ENCODE results near the gene ATRAID.

DNA sequence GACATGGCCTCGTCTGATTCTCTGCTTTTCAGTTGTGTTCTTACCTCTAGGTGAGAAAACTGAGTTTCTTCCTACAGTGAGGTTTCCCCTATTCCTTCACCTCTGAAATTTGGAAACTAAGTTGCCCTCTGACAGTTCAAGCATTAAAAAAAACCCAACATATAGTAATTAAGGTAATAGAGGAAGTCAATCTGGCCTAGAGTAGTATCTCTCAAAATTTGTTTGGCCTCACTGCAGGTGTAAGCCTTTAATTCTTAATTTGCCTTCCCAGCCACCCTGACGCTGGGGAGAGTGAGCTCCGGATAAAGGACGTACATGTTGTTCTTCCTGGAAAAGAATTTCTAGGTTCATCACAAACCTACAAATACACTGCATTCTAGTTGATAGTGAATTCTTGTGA is 6.8 kb downstream of the ATRAID start:
- TF ChIP-seq, protein P1, sequence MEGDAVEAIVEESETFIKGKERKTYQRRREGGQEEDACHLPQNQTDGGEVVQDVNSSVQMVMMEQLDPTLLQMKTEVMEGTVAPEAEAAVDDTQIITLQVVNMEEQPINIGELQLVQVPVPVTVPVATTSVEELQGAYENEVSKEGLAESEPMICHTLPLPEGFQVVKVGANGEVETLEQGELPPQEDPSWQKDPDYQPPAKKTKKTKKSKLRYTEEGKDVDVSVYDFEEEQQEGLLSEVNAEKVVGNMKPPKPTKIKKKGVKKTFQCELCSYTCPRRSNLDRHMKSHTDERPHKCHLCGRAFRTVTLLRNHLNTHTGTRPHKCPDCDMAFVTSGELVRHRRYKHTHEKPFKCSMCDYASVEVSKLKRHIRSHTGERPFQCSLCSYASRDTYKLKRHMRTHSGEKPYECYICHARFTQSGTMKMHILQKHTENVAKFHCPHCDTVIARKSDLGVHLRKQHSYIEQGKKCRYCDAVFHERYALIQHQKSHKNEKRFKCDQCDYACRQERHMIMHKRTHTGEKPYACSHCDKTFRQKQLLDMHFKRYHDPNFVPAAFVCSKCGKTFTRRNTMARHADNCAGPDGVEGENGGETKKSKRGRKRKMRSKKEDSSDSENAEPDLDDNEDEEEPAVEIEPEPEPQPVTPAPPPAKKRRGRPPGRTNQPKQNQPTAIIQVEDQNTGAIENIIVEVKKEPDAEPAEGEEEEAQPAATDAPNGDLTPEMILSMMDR (IDR thresholded peaks at IDR 0.05) = no peak
- TF ChIP-seq POLR2A (IDR thresholded peaks at IDR 0.05) = no peak
